ENCODE results near the gene C14orf132.

DNA sequence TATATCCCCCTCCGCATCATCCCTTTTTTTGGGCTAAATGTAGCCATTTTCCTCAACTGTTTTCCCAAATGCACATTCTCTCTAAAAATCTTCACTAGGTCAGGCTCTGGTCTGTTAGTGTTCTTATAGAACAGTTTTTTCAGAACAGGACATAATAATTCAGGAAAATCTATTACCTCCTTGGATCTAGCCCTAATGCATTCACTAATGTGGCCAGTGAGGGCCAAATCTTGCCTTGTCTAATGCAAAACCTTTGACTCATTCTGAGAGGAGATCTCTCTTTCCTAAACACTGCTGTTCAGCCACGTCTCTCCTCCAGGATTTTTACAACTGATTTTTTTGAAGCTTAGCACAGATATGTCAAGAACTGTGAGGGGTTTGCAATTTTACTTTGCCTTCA is 15.5 kb downstream of the C14orf132 start:
- TF ChIP-seq, protein P1, sequence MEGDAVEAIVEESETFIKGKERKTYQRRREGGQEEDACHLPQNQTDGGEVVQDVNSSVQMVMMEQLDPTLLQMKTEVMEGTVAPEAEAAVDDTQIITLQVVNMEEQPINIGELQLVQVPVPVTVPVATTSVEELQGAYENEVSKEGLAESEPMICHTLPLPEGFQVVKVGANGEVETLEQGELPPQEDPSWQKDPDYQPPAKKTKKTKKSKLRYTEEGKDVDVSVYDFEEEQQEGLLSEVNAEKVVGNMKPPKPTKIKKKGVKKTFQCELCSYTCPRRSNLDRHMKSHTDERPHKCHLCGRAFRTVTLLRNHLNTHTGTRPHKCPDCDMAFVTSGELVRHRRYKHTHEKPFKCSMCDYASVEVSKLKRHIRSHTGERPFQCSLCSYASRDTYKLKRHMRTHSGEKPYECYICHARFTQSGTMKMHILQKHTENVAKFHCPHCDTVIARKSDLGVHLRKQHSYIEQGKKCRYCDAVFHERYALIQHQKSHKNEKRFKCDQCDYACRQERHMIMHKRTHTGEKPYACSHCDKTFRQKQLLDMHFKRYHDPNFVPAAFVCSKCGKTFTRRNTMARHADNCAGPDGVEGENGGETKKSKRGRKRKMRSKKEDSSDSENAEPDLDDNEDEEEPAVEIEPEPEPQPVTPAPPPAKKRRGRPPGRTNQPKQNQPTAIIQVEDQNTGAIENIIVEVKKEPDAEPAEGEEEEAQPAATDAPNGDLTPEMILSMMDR (IDR thresholded peaks at IDR 0.05), result no peak
- TF ChIP-seq POLR2A (IDR thresholded peaks at IDR 0.05) (no peak), POLR2AphosphoS5 (IDR thresholded peaks at IDR 0.05) (no peak), EP300 (IDR thresholded peaks at IDR 0.05) (no peak)
